HG03095 (cell line): ENCODE measurements around the gene SORCS2.

Source experiments
- ATAC-seq: cut with Tn5 transposase; IDR thresholded peaks from one replicate; pipeline ENCODE4 v1.9.1; 2021; ENCODE audit warnings: moderate library complexity; ENCODE audit not compliant: unreplicated experiment

Gene SORCS2

DNA sequence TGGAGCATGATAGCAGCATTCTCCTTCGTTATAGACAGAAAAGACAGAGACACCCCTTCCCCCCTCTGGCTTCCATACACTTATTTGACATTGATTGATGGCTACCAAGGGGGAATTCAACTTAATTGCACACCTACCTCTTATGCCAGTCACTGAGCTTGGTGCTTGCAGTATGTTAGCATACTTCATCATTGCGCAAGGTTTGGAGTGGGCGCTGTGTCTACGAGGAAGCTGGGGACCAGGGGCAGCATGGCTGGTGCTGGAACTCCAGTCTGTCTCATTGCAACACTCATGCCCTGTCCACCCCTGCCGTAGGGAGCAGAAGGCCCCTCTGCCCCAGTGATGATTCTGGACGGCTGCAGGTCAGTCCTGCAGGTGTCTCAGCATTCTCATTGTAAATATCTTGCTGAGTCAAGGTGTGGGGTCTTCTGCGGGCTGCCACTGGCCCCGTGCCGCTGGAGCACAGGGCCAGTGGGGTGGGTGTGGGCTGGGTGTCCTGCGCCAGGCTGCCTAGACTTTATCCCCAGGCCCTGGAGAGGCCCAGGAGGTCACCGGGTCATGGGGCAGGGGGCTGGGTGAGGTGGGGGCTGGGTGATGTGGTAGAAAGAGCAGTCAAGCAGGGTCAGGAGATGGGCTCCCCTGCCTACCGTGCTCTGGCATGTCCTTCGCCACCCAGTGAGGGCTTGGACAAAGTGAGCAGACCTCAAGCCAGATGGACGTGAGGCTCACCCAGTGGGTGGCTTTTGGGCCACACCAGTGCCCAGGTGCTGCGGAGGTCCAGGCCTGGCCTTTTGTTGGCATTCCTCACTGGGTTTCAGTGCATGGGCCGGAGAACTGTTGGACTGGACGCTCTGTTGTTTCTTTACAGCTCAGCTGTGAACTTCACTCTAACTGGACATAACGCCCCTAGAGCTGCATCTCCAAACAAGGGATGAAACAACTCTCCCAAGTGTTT lies 156.9 kb downstream of the SORCS2 start:
- ATAC-seq: no peak

DNA sequence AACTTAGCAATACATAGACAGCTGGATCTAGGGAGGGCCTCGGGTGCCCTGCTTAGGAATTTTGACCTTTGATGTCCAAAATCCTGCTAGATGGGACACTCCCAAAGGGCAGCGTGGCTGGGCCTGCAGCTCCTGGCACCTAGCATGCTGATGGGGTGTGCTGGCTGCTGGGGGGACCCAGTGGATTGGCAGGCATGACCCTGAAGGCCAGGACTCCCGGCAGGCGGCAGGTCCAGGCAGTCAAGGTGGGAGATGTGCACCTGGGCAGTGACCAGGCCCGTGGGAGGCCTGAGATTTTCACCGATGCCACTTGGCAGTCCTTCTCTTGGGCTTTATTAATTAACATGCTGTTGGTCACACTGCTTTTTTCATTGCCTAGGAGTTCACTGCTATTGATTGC lies 158.1 kb downstream of the SORCS2 start:
- ATAC-seq: no peak

DNA sequence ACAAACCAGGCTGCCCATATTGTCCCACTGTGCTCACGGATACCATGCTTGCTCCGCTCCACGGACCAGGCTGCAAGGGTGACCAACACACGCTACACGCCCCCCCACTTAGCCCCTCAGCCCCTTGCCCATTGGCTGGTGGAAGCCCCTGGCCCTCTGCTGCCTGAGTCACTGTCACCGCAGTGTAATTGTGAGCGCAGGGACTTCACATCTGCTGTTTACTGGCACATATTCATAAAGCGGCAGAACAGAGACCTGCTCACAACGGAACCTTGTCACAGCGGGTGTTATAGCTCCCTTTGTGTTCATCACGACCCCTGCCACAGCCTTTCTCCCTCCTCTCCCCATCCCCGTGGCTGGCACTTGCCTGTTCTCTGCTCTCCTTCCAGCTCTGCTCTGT lies 158.7 kb downstream of the SORCS2 start:
- ATAC-seq: no peak

DNA sequence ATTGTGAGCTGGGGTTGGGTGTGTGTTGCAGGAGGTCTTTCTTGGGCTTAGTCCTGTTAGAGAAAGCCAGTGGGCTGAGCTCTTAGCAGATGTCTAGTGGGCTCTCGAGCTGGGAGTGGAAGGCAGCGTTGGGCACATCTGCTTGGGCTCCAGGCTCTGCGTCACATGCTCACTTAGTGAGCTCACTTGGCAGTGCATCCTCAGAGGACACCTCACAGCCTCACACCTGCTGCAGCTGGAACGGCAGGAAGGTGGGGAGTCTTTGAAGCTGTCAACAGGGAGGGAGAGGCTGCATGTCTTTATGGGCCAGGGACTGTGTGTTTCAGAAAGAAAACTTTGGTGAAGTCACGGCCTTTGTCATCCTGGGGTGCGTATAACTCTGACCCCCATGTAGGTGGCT lies 160.1 kb downstream of the SORCS2 start:
- no peak for ATAC-seq

DNA sequence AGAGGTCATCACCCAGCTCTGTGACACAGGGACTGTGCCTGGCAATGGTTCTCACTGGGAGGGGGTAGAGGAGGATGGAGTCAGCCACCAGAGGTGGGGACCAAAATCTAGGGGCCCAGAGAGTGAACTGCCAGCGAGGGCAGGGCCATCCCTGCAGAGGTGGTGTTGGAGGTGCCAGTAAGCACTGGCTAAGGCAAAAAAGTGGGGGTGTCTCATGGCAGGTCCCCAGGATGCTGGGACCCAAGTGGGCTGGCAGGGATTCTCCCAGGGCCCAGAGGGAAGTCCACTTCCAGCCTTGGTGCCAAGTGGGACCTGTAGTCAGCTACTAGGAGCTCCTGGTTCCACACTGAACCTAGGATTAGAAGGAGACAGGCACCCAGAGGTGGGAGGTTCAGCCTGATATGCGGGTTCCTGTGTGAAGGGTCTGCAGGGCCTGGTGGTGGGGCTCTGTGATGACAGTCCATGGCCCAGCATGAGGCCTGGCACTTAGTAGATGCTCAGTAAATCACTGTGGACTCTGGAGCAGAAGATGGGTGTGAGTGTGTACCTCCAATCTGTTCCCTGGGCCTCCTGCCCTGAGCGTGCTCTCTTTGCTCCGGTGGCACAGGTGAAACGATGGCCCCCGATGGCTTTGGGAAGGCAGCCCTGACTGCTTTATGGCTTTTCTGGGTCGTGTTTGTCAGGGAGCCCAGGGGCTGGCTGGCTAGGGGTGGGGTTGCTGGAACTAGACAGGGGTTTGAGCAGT lies 160.9 kb downstream of the SORCS2 start:
- ATAC-seq: no peak

DNA sequence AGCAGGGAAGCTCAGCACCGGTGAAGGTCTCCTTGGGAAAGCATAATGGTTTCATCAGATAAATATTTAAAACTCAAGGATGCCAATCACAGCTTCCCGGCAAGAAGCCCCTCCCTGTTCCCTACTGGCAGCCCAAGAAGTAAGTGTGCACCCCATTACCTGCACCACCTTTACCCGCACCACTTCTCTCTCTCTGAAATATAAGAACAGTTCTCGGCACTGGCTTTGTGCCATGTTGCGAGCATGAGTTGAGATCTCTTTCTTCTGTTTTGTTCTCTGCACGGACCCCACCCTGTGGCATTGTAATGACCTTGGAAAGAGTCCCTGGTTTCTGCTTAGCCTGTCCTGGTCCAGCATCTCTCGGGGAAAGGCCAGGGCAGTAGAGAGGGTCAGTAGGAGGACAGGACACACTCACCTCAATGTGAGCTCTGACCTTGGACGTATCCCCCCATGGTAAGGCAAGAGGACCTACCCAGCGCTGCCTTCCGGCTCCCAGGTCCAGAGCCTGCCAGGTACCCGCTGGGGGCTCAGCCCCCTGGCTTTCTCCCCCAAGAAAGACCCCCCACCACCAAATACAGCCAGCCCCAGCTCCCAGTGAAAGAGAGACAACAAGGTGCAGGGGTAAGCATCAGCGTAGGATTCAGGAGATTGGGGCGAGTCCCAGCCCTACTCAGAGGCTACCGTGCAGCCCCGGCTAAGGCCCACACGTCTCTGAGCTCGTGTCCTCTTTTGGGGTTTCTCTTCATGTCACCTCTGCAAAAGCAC lies 161.7 kb downstream of the SORCS2 start:
- ATAC-seq: no peak

DNA sequence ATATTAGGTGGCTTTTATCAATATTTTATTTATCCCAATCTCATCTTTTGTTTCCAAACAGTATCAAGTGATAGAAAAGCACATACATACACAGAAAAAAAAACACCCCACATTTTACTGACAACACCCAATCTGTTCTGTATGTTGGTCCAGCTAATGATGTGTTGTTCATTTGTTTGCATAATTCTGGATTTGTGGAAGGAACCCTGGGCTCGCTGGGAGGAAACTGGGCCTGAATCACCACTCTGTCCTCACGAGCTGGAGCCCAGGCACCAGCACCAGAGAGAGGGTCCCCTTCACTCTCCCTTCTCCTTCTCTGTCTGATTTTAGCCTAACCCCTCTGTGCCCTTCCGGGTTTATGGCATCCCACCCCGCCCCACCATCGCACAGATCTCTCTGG lies 162.6 kb downstream of the SORCS2 start:
- no peak for ATAC-seq

DNA sequence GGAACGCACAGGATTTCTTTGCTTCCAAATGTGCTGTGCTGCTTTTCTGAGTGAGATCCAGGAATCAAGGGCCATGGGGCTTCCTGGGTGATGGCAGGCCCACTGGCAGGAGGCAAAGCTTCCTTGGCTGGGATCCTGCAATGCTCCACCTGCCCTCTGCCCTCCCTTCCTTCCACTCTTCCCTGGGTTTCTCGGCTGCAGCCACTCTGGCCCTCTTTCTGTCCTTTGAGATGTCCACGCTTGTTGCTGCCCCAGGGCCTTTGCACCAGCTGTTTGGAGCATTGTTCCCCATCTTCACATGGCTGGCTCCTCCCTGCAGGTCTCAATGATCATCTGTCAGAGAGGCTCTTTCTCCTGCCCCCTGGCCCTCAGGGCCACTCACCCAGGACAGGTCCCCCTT lies 163.5 kb downstream of the SORCS2 start:
- ATAC-seq: no peak

DNA sequence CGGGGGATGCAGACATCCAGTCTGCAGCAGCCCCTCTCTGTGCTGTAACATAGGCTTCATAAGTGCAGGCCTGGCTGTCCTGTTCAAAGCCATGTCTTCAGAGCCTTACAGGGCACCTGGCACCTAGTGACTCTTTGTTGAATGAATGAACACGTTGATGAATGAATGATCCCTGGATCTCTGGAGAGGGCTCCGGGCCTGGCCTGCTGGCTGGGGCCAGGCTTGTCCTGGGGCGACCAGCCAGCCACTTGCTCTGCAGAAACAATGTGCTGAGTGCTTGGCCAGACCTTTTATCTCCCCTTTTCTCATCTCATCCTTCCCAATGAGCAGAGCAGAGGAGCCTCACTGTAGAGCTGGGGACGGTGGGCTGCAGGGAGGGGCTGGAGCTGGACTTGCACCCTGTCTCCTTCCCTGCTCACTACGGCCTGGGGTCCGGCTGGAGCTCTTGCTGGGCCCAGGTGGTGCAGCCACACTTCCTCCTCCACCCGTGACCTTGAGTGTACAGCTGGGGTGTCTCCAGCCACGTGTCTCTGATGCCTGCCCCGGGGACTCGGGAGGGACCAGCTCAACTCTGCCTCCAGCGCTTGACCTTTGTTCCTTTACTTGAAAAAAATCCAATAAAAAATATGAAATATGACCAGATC lies 164.5 kb downstream of the SORCS2 start:
- ATAC-seq: no peak

DNA sequence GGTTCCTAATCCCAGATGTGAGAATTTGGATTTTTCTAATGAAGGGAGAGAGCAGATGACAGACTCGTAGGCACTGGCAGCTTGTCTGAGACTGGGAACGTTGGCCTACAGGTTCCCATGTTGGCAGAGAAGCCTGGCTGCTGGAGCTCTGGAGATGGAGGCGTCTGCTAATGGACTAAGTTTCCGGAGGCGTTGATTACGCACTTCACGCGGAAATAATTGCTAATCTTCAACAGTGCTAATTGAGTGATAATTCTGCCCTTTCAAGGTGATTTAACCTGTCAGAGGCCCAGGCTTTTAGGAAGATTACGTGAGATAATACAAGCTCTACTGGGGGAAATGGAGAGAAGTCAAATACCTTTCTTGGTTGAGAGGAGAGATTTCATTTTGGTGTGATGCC lies 165.0 kb downstream of the SORCS2 start:
- no peak for ATAC-seq

DNA sequence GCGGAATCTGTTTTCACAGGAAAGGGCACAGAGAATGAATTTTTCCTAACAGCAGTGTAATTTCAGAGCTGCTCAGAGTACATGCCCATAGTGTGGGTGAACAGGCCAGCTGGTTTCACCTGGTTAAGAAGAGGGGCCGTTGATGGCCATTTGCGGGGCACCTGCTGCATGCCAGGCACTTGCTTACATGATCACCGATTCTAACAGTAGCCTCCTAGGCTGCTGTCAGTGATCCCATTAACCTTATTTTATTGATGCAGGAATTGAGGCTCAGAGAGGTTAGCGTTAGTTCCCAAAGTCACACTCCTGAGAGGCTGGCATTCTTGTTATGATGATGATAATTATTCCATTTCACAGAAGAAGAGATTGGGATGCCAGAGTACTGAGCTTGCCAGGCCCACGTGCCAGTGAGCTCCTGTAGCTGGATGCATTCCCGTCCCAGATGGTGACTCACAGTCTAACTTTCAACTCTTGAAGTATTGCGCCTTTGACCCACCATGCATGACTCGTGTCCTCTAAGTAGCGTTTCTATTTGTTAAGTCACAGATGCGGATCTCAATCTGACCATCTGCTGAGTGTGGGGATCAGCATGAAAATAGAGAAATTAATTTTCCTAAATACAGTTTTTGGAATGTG lies 165.9 kb downstream of the SORCS2 start:
- ATAC-seq: no peak

DNA sequence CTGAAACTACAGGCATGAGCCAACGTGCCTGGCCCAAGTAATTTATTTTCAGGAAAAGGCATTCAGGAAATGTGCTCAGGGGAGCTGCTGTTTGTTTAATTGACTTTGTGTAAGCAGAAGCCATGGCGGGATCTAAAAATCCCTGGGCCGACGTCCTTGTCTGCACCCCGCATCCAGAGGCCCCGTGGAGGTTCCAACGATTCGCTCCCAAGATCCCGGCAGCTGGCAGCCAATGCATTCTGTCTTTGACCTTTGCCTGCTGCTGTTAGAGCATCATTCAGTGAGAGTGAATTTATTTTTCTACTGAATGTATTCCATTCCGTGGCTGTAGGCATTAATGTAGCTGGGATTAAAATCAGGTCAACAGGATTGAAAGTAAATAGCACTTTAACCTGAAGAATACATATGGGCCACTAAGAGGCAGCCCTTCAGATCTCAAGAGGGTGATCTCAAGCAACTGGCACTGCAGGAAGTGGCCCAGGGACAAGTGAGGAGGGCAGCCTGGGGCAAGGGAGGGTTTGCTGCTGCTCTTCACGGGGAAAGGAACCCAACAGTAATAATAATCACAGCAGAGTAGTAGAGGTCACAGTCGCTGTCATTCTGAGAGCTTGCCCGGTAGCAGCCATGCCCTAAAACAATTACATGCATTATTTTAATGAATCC lies 167.2 kb downstream of the SORCS2 start:
- ATAC-seq: no peak

DNA sequence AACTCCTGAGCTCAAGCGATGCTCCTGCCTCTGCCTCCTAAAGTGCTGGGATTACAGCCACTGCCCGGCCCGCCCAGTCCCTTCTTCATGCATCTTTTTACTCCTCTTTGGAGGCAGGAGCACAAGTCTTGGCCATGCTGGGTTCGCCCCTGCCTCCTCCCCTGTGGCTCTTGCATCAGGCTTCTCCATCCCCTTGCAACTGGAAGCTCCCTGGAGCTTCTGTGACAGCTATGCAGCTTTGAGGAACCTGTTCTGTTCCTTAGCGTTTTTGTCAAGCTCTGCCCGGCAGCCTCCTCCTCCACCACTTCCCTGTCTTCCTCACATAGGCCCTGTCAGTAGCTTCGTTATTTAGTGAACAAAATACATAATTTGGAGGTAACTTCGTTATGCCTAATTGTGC lies 168.5 kb downstream of the SORCS2 start:
- no peak for ATAC-seq

DNA sequence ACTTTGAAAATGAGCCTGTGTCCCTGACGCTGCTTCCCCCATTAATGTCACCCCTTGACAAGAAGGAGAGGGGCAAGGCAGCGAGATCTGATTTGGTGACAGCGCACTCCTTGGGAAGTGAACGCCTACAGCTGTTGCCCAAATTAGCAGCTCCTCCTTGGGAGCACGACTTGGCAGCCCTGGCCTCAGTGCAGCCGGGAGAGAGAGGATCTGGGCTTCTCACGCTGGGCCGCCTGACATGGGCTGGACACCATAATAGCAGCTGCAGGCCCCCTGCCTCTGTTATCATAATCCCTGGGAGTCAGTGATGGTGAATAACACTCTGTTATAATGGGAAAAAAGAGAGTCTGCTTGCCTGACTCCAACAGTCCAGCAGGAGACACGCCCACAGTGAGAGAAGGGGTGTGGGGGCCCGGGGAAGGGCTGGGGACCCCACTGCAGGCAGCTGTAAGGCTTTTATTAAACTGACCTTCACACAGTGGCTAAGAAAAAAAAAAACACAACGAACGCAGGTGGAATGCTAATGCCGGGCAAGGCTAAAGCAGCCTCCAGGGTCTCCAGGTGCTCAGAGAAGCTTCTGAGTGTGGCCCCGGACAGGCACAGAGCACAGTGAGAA lies 169.1 kb downstream of the SORCS2 start:
- no peak for ATAC-seq

DNA sequence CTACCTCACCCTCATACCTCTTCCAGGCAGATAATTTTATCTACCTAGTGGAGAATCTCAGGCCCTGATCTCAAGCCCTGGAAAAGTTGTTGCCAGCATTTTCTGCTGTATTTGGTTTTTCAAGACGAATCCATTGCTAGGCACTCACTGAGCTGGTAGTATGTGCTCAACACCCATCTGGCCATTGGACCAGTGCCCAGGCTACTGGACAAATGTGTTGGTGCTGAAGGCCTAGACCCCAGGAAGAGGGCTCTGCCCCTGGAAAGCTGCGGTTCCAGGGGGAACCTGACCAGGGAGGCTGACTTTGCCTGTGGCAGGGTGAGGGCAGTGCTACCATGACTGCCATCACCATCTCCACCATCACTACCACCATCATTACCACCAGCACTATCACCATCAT lies 170.0 kb downstream of the SORCS2 start:
- ATAC-seq: no peak

DNA sequence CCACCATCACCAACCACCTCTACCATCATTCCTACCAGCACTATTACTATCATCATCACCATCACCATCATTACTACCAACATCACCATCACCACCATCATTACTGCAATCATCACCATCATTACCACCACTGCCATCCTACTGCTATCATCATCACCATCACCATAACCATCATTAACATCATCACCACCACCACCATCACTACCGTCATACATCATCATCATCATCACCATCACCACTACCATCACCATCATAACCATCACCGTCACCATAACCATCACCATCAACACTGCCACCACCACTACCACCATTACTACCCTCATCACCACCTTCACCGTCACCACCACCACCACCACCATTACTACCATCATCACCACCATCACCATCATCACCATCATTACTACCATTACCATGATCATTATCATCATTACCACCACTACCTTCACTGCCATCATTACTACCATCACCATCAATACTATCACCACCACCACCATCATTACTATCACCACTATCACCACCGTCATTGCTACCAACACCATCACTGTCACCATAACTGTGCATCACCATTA lies 170.6 kb downstream of the SORCS2 start:
- no peak for ATAC-seq

DNA sequence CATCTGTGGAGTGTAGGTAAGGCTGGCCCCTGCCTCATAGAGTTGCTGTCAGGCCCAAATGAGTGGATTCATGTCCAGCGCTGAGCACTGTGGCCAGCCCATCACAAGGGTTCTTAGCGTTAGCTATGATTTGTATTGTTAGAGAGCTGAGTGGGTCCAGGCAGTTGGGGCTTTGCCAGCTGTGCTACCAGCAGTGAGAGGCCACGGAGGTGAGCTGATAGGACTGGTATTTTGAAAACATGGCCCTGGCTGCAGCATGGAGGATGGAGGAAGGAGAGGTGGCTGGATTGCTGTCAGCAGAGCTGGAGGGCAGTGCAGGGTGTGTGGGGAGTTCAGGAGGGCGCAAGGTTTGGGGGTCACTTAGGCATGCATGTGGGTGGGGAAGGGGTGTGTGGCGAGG lies 172.6 kb downstream of the SORCS2 start:
- ATAC-seq: no peak

DNA sequence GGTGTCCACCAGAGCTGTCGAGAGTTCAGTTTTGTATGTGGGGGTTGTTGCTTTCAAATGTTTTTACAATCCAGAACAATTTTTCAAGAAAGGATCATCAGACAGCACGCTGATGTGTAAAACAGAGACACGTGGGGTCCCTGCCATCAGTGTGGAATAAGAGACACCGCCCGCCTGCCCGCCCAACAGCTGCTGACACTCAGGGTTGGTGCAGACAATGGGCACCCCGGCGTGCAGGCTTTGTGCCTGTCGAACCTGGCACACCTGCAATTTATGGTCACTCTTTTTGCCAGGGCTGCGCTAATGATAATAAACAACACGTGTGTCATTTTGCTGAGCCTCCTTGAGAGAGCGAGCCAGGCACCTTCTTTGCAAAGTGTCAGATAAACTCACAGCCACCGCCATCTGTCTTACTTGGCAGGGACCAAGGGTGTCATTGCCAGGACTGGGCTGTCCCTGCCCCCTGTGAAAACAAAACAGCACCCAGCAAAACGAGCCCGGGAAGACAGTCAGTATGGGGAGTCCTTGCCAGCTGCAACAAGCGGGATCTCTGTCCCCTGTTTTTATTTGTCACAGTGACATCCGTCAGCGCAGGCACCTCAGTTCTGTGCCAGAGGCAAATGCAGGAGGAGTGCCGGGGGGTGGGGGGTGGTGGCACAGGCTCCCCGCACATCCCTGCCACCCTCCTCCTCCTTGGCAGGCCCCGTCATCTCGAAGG lies 173.3 kb downstream of the SORCS2 start:
- no peak for ATAC-seq
